ENCODE measurements around the gene KLHL40. TPM values are rescaled to one million over a fixed set of nuclear protein-coding genes. Genes with fewer than 3 reads are reported as not detected.
A peak's percentile ranks its signal among the peaks of the same experiment; 100 is the strongest.

Gene KLHL40
- total and polyA plus RNA-seq, 9 of the 15 experiments (the other 6 are each of a cell fraction or from before 2014, with no cell fraction given): not detected

GRCh38 chr3:42681361-42682038 lies 3.8 kb upstream of the KLHL40 start:
- TF ChIP-seq ZNF146 (CRISPR knock-in tag; IDR thresholded peaks at IDR 0.05; ENCODE audit: unreplicated experiment) (no peak), DLX4 (CRISPR knock-in tag; IDR thresholded peaks at IDR 0.05) (no peak), ZBTB49 (CRISPR knock-in tag; IDR thresholded peaks at IDR 0.05; ENCODE audit: borderline replicate concordance) (no peak), BRCA1 (IDR thresholded peaks at IDR 0.05) (no peak), BRCA1 (CRISPR knock-in tag; IDR thresholded peaks at IDR 0.05) (no peak), TFAM (CRISPR knock-in tag; conservative IDR thresholded peaks at IDR 0.05) (no peak), SMAD1 (IDR thresholded peaks at IDR 0.05; ENCODE audit: low read depth, low read length, partially characterized antibody) (no peak), BACH1 (tag; IDR thresholded peaks at IDR 0.05) (no peak), NR4A1 (CRISPR knock-in tag; IDR thresholded peaks at IDR 0.05) (no peak), NR4A1 (tag; IDR thresholded peaks at IDR 0.05) (no peak), BRD4 (IDR thresholded peaks at IDR 0.05) (no peak), ZNF407 (IDR thresholded peaks at IDR 0.05; ENCODE audit: low read depth) (no peak)

More at GRCh38 chr3:42681361-42682038, 3.8 kb upstream of the KLHL40 start:
- POLR2A ChIA-PET: no interaction called here
- no peaks in the 10 kb centered on the region for H3K9me3 ChIP-seq (replicated peaks; ENCODE audit: control insufficient read depth, insufficient read depth, low read depth, low read length)
- H2AFZ ChIP-seq (ENCODE audit: low read depth, low read length): no peak overlapping the region
- ATAC-seq (no peak), DNase-seq (ENCODE audit: extremely low read depth in 1 of 4, low spot score in 3 of 4) (no peak), FAIRE-seq (peak; percentile 29)
- in situ Hi-C loops (cut with MboI) (no loop called here), intact Hi-C loops (cut with micrococcal nuclease) (no loop called here)
- peaks cover 16 to 39% of the 10 kb centered on the region in 2 experiments; a peak in 4 of 5 replicates for H3K27me3 ChIP-seq (ENCODE audit: control insufficient read depth in 2 of 2, insufficient read depth in 2 of 2, low read length in 2 of 2)
- WGBS (ENCODE audit: insufficient coverage, low coverage, missing lambda C conversion rate): 1% methylated on average over 10 of the region's 10 CpGs
- no peak overlapping the region for H3K9ac ChIP-seq (ENCODE audit: insufficient read depth in 1 of 2, low read depth in 2 of 2, low read length in 2 of 2)
- no peak overlapping the region for H3K4me2 ChIP-seq (ENCODE audit: insufficient read depth, low read length)
- peaks cover 3 to 16% of the 10 kb centered on the region in 2 experiments; a peak in 3 of 5 replicates for H3K4me1 ChIP-seq (replicated peaks in 1 of 2; ENCODE audit: control insufficient read depth in 2 of 2, insufficient read depth in 2 of 2, low read length in 2 of 2)
- H3K4me3 ChIP-seq: no peak overlapping the region
- no peak overlapping the region for H3K27ac ChIP-seq (ENCODE audit: extremely low read depth, low read depth, low read length)
- no peaks in the 10 kb centered on the region for H3K36me3 ChIP-seq (ENCODE audit: control insufficient read depth, insufficient read depth, low read length)
- CTCF ChIA-PET (ENCODE audit: low intra/inter-chr PET ratio): no interaction called here
- H4K20me1 ChIP-seq (replicated peaks; ENCODE audit: control insufficient read depth, insufficient read depth, low read length): no peaks in the 10 kb centered on the region
- no TSS peak for BruUV-seq (replicated peaks)
- H3K9me1 ChIP-seq (ENCODE audit: control insufficient read depth, insufficient read depth, low read length): peaks cover 1% of the 10 kb centered on the region
- H3K79me2 ChIP-seq (ENCODE audit: control insufficient read depth, insufficient read depth, low read length): no peaks in the 10 kb centered on the region
